ENCODE measurements around the gene CPT1C. TPM values are rescaled to one million over a fixed set of nuclear protein-coding genes. Genes with fewer than 3 reads are reported as not detected.

Gene CPT1C
- total and polyA plus RNA-seq, 9 donors, result 5.4 to 16.0 (median 11.1) TPM

DNA sequence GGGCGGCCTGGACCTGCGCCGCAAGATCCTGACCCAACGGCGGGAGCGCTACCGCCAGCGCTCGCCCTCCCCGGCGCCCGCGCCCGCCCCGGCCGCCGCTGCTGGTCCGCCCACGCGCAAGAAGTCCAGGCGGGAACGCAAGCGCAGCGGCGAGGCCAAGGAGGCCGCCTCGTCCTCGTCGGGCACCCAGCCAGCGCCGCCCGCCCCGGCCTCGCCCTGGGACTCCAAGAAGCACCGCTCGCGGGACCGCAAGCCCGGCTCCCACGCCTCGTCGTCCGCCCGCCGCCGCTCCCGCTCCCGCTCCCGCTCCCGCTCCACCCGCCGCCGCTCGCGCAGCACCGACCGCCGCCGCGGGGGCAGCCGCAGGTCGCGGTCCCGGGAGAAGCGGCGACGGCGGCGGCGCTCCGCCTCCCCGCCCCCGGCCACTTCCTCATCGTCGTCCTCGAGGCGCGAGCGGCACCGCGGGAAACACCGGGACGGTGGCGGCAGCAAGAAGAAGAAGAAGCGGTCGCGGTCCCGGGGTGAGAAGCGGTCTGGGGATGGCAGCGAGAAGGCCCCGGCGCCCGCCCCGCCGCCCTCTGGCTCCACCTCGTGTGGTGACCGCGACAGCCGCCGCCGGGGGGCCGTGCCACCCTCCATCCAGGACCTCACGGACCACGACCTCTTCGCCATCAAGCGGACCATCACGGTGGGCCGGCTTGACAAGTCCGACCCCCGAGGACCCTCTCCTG lies 38.9 kb upstream of the CPT1C start:
- Histone ChIP-seq H3K4me3 (ENCODE audit: low read length) (no peak overlapping the region), H3K27ac (ENCODE audit: low read length) (no peak overlapping the region), H3K4me1 (ENCODE audit: control insufficient read depth, insufficient read depth, low read length) (no peaks in the 10 kb centered on the region), H3K36me3 (ENCODE audit: control insufficient read depth, insufficient read depth, low read length) (peaks cover 81% of the 10 kb centered on the region), H3K9me3 (replicated peaks; ENCODE audit: control insufficient read depth, low read depth, low read length) (no peaks in the 10 kb centered on the region), H3K27me3 (ENCODE audit: control insufficient read depth, insufficient read depth, low read length) (no peaks in the 10 kb centered on the region)
- 95% methylated on average over 94 of the region's 110 CpGs for WGBS (ENCODE audit: insufficient coverage)
- DNase-seq, result no peak

DNA sequence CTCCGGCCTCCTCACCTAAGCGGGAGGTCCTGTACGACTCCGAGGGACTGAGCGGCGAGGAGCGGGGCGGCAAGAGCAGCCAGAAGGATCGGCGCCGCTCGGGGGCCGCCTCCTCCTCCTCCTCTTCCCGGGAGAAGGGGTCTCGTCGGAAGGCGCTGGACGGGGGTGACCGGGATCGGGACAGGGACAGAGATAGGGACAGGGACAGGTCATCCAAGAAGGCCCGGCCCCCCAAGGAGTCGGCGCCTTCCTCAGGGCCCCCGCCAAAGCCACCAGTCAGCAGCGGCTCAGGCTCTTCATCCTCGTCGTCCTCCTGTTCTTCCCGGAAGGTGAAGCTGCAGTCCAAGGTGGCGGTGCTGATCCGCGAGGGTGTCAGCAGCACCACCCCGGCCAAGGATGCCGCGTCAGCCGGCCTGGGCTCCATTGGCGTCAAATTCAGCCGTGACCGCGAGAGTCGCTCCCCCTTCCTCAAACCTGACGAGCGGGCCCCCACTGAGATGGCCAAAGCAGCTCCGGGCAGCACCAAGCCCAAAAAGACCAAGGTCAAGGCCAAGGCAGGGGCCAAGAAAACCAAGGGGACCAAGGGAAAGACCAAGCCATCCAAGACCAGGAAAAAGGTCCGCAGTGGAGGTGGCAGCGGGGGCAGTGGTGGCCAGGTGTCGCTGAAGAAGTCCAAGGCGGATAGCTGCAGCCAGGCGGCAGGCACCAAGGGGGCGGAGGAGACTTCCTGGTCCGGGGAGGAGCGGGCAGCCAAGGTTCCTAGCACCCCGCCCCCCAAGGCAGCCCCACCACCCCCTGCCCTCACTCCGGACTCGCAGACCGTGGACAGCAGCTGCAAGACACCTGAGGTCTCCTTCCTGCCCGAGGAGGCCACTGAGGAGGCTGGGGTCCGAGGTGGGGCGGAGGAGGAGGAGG lies 38.1 kb upstream of the CPT1C start:
- peaks cover 86% of the 10 kb centered on the region for H3K36me3 ChIP-seq (ENCODE audit: control insufficient read depth, insufficient read depth, low read length)
- H3K27ac ChIP-seq (ENCODE audit: low read length), result no peak overlapping the region
- no peak for DNase-seq
- H3K4me1 ChIP-seq (ENCODE audit: control insufficient read depth, insufficient read depth, low read length), result no peaks in the 10 kb centered on the region
- 90% methylated on average over 49 of the region's 58 CpGs for whole genome bisulfite sequencing (ENCODE audit: insufficient coverage)
- no peak overlapping the region for H3K4me3 ChIP-seq (ENCODE audit: low read length)
- no peaks in the 10 kb centered on the region for H3K27me3 ChIP-seq (ENCODE audit: control insufficient read depth, insufficient read depth, low read length)
- no peaks in the 10 kb centered on the region for H3K9me3 ChIP-seq (replicated peaks; ENCODE audit: control insufficient read depth, low read depth, low read length)

DNA sequence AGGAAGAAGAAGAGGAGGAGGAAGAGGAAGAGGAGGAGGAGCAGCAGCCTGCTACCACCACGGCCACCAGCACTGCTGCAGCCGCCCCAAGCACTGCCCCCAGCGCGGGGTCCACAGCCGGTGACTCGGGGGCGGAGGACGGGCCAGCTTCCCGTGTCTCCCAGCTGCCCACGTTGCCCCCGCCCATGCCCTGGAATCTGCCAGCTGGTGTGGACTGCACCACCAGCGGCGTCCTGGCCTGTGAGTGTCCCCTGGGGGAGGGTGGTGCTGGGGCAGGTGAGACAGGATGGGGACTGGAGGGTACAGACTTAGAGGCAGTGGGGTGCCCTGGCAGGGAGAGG lies 37.5 kb upstream of the CPT1C start:
- H3K9me3 ChIP-seq (replicated peaks; ENCODE audit: control insufficient read depth, low read depth, low read length), result no peaks in the 10 kb centered on the region
- H3K4me3 ChIP-seq (ENCODE audit: low read length), result no peak overlapping the region
- no peak for DNase-seq
- H3K27ac ChIP-seq (ENCODE audit: low read length), result no peak overlapping the region
- no peaks in the 10 kb centered on the region for H3K4me1 ChIP-seq (ENCODE audit: control insufficient read depth, insufficient read depth, low read length)
- H3K27me3 ChIP-seq (ENCODE audit: control insufficient read depth, insufficient read depth, low read length), result no peaks in the 10 kb centered on the region
- 90% methylated on average over 13 of the region's 13 CpGs for WGBS (ENCODE audit: insufficient coverage)
- peaks cover 86% of the 10 kb centered on the region for H3K36me3 ChIP-seq (ENCODE audit: control insufficient read depth, insufficient read depth, low read length)

DNA sequence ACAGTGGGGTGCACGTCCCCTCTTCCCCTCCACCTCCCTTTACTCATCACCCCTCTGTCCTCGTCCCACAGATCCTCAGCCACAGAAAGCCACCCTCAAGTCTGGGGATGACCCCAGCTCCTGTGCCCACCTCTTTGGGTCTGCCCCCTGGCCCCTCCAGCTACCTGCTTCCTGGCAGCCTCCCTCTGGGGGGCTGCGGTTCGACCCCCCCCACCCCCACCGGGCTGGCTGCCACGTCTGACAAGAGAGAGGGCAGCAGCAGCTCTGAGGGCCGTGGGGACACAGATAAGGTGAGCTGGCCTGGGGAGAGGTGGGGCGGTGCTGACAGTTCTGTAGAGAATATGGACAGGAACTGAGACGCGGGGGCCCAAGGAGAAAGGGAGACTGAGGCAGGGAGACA lies 36.3 kb upstream of the CPT1C start:
- no peaks in the 10 kb centered on the region for H3K27me3 ChIP-seq (ENCODE audit: control insufficient read depth, insufficient read depth, low read length)

DNA sequence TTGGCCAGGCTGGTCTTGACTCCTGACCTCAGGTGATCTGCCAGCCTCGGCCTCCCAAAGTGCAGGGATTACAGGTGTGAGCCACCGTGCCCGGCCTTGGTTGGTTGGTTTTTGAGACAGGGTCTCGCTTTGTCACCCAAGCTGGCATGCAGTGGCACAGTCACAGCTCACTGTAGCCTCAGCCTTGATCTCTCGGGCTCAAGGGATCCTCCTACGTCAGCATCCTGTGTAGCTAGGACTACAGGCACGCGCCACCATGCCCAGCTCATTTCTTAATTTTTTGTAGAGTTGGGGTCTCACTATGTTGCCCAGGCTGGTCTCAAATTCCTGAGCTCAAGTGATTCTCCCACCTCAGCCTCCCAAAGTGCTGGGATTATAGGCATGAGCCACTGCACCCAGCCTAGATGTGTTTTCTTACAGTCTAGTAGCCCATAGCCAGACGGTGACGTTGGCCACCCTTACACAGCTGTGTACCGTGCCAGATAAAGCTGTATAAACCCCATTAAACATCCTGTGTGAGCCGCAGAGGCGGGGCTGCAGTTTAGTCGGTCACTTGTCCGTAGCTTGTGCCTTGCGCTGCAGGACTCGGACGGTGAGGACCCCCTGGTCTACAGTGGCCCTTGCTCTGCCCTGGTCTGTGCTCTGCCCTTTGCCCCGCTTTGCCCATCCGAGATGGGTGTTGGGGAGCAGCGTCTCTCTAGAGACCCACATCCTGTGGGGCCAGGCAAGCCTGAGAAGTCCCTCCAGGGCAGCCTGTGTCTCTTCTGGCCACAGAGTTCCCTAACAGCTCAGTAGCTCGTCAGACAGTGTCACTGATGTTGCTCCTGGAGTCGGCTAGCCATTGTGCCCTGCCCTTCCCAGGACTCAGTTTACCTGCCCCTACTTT lies 35.1 kb upstream of the CPT1C start:
- 87% methylated on average over 20 of the region's 23 CpGs for WGBS (ENCODE audit: insufficient coverage)
- no peaks in the 10 kb centered on the region for H3K4me1 ChIP-seq (ENCODE audit: control insufficient read depth, insufficient read depth, low read length)

More for the DNA sequence above, 36.3 kb upstream of the CPT1C start:
- H3K36me3 ChIP-seq (ENCODE audit: control insufficient read depth, insufficient read depth, low read length), result peaks cover 88% of the 10 kb centered on the region
- H3K4me1 ChIP-seq (ENCODE audit: control insufficient read depth, insufficient read depth, low read length), result no peaks in the 10 kb centered on the region
- no peak for DNase-seq
- 80% methylated on average over 7 of the region's 10 CpGs for WGBS (ENCODE audit: insufficient coverage)
- H3K9me3 ChIP-seq (replicated peaks; ENCODE audit: control insufficient read depth, low read depth, low read length), result no peaks in the 10 kb centered on the region
- H3K4me3 ChIP-seq (ENCODE audit: low read length), result no peak overlapping the region
- H3K27ac ChIP-seq (ENCODE audit: low read length), result no peak overlapping the region

DNA sequence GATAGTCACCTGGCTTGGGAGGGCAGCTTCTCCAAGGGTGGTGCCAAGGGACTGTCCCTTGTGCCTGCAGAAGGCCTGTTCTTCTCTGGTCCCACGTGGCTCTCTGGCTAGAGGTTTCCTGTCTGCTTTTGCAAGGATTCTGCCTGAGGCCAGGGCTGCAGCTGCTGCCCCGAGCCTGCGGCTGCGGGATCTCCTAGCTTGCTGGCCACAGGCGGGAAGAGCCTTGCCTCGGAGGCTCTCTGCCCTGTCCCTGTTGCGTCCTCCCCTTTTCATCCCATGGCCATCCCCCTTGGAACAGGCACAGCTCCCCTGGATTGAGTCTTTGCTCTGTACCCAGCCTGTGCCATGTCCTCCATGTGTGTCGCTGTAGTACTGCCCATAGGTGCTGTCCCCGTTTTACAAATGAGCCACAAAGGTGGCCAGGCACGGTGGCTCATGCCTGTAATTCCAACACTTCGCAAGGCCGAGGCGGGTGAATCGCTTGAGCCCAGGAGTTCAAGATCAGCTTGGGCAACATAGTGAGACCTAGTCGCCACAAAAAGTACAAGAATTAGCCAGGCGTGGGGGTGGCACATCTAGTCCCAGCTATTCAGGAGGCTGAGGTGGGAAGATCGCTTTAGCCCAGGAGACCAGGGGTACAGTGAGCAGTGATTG lies 34.3 kb upstream of the CPT1C start:
- 86% methylated on average over 16 of the region's 17 CpGs for WGBS (ENCODE audit: insufficient coverage)
- DNase-seq, result no peak
- H3K36me3 ChIP-seq (ENCODE audit: control insufficient read depth, insufficient read depth, low read length), result peaks cover 92% of the 10 kb centered on the region
- no peak overlapping the region for H3K27ac ChIP-seq (ENCODE audit: low read length)
- no peaks in the 10 kb centered on the region for H3K9me3 ChIP-seq (replicated peaks; ENCODE audit: control insufficient read depth, low read depth, low read length)
- no peaks in the 10 kb centered on the region for H3K4me1 ChIP-seq (ENCODE audit: control insufficient read depth, insufficient read depth, low read length)
- no peak overlapping the region for H3K4me3 ChIP-seq (ENCODE audit: low read length)
- H3K27me3 ChIP-seq (ENCODE audit: control insufficient read depth, insufficient read depth, low read length), result no peaks in the 10 kb centered on the region

More for the DNA sequence above, 35.1 kb upstream of the CPT1C start:
- Histone ChIP-seq H3K9me3 (replicated peaks; ENCODE audit: control insufficient read depth, low read depth, low read length) (no peaks in the 10 kb centered on the region), H3K4me3 (ENCODE audit: low read length) (no peak overlapping the region), H3K27me3 (ENCODE audit: control insufficient read depth, insufficient read depth, low read length) (no peaks in the 10 kb centered on the region), H3K27ac (ENCODE audit: low read length) (no peak overlapping the region), H3K36me3 (ENCODE audit: control insufficient read depth, insufficient read depth, low read length) (peaks cover 90% of the 10 kb centered on the region)
- no peak for DNase-seq

DNA sequence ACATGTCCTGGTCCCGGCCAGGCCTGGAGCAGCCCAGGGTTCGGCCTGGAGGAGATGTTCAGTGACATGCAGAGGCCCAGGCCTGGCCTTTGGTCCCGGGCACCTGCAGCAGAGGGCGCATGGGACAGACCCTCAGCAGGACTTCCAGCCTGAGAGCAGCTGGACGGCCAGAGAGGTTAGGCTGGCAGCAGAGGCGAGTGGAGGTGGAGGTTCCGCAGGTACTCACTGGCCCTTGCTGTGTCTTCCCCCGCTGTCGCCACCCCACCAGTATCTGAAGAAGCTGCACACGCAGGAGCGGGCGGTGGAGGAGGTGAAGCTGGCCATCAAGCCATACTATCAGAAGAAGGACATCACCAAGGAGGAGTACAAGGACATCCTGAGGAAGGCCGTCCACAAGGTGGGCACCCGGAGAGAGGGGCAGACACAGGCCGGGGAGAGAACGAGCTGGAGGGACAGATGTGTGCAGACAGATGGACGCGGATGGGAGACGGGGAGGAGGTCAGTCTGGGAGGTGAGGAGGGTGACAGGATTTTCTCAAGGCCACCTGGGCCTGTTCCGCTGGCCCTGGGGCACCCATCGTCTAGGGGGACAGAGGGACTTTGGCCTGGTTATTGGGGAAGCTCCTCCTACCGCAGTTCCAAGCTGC lies 33.3 kb upstream of the CPT1C start:
- H3K36me3 ChIP-seq (ENCODE audit: control insufficient read depth, insufficient read depth, low read length), result peaks cover 98% of the 10 kb centered on the region
- 87% methylated on average over 18 of the region's 22 CpGs for WGBS (ENCODE audit: insufficient coverage)
- no peak overlapping the region for H3K4me3 ChIP-seq (ENCODE audit: low read length)
- no peak overlapping the region for H3K27ac ChIP-seq (ENCODE audit: low read length)
- no peaks in the 10 kb centered on the region for H3K4me1 ChIP-seq (ENCODE audit: control insufficient read depth, insufficient read depth, low read length)
- no peaks in the 10 kb centered on the region for H3K9me3 ChIP-seq (replicated peaks; ENCODE audit: control insufficient read depth, low read depth, low read length)
- H3K27me3 ChIP-seq (ENCODE audit: control insufficient read depth, insufficient read depth, low read length), result no peaks in the 10 kb centered on the region
- DNase-seq, result no peak

DNA sequence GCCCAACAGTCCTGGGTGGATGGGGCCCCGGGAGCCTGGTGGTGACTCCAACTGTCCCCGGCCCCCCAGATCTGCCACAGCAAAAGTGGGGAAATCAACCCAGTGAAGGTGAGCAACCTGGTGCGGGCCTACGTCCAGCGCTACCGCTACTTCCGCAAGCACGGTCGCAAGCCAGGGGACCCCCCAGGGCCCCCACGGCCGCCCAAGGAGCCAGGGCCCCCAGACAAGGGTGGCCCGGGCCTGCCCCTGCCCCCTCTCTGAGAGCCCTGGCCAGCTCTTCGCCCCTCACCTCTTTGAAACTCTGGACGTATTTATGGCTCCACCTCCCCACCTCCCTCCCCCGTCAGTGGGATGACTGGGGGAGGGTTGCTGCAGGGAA lies 32.8 kb upstream of the CPT1C start:
- no peaks in the 10 kb centered on the region for H3K27me3 ChIP-seq (ENCODE audit: control insufficient read depth, insufficient read depth, low read length)
- no peaks in the 10 kb centered on the region for H3K9me3 ChIP-seq (replicated peaks; ENCODE audit: control insufficient read depth, low read depth, low read length)
- no peak for DNase-seq
- H3K4me3 ChIP-seq (ENCODE audit: low read length), result no peak overlapping the region
- H3K27ac ChIP-seq (ENCODE audit: low read length), result no peak overlapping the region
- WGBS (ENCODE audit: insufficient coverage), result 80% methylated on average over 8 of the region's 15 CpGs
- no peaks in the 10 kb centered on the region for H3K4me1 ChIP-seq (ENCODE audit: control insufficient read depth, insufficient read depth, low read length)
- H3K36me3 ChIP-seq (ENCODE audit: control insufficient read depth, insufficient read depth, low read length), result peaks cover 98% of the 10 kb centered on the region
